PFSK-1 (cell line): ENCODE results near the gene ZFP36.

ENCODE experiments used
- FOXP2 ChIP-seq: optimal IDR thresholded peaks from 2 replicates; pipeline ENCODE3; 2011; ENCODE audit warnings: borderline replicate concordance, control low read depth, inconsistent platforms; ENCODE audit not compliant: insufficient read depth; ENCODE audit errors: extremely low read length, extremely low read depth
- POLR2AphosphoS5 ChIP-seq: IDR thresholded peaks from 2 replicates; pipeline ENCODE4 v1.6.1; 2012; ENCODE audit warnings: low read depth, mild to moderate bottlenecking, control low read depth, low read length, moderate library complexity
- TAF1 ChIP-seq: IDR thresholded peaks from 2 replicates; pipeline ENCODE4 v1.6.1; 2012; ENCODE audit warnings: low read length, control low read depth, borderline replicate concordance; ENCODE audit not compliant: insufficient read depth

- no peak for TF ChIP-seq TAF1
- no peak for TF ChIP-seq FOXP2
- no peak for TF ChIP-seq POLR2AphosphoS5
Measured at GRCh38 chr19:39432677-39433025, 26.0 kb downstream of the ZFP36 start.
